Keratinocyte (primary cell): ENCODE measurements around the gene DHODH. TPM values are rescaled to one million over a fixed set of nuclear protein-coding genes. Genes with fewer than 3 reads are reported as not detected.
"Not testable (repeated sequence)": the region's sequence is repeated elsewhere in the genome, so short reads cannot be mapped to it uniquely, and the experiment has no call there.

Experiments used
- DNase-seq: peaks from one replicate; pipeline ENCODE4 v3.0.0-alpha.2; 2011; ENCODE audit warnings: low read depth, missing footprints, low spot score
- FAIRE-seq: peaks from 2 replicates; lab custom pipeline; 2011; peaks lifted over from hg19 to GRCh38; lab: Jason Lieb, UNC
- H2AFZ ChIP-seq: 2 replicates; pipeline ENCODE4 v1.6.0; 2012; ENCODE audit warnings: low read length, control low read depth, inconsistent platforms; ENCODE audit not compliant: control insufficient read depth
- H3K27ac ChIP-seq: 2 replicates; pipeline ENCODE4 v1.5.1; 2011; ENCODE audit warnings: low read length; ENCODE audit not compliant: control insufficient read depth, insufficient read depth
- H3K27me3 ChIP-seq: 3 replicates; pipeline ENCODE4 v1.6.0; 2011; ENCODE audit warnings: low read length; ENCODE audit not compliant: control insufficient read depth, insufficient read depth; ENCODE audit errors: extremely low read depth
- H3K36me3 ChIP-seq, 2 experiments: 2 replicates in 1 of 2; 3 replicates in 1 of 2; pipeline ENCODE4 v1.5.1; 2011; ENCODE audit warnings: low read length in 2 of 2, mild to moderate bottlenecking in 1 of 2; ENCODE audit not compliant: control insufficient read depth in 2 of 2, insufficient read depth in 2 of 2; ENCODE audit errors: extremely low read depth in 1 of 2
- H3K4me1 ChIP-seq: 3 replicates; pipeline ENCODE4 v1.5.1; 2011; ENCODE audit warnings: low read length; ENCODE audit not compliant: control insufficient read depth, insufficient read depth; ENCODE audit errors: extremely low read depth
- H3K4me2 ChIP-seq: 3 replicates; pipeline ENCODE4 v1.6.0; 2011; ENCODE audit warnings: low read depth, low read length; ENCODE audit not compliant: control insufficient read depth, insufficient read depth; ENCODE audit errors: extremely low read depth
- H3K4me3 ChIP-seq, 3 experiments: fragments of 200-600 bp in 1 of 3; sonication (generic) in 1 of 3; 2 replicates in 2 of 3; 3 replicates in 1 of 3; pipeline ENCODE4 v1.5.1; 2011 to 2016; ENCODE audit warnings: low read length in 3 of 3, mild to moderate bottlenecking in 3 of 3, control low read depth in 2 of 3, inconsistent platforms in 1 of 3, low read depth in 1 of 3, mixed read lengths in 1 of 3, mixed run types in 1 of 3, moderate library complexity in 1 of 3; ENCODE audit not compliant: control insufficient read depth in 2 of 3, insufficient read depth in 2 of 3; ENCODE audit errors: extremely low read depth in 1 of 3
- H3K79me2 ChIP-seq: 2 replicates; pipeline ENCODE4 v1.6.0; 2012; ENCODE audit warnings: low read length; ENCODE audit not compliant: control insufficient read depth, insufficient read depth
- H3K9ac ChIP-seq: 3 replicates; pipeline ENCODE4 v1.6.0; 2011; ENCODE audit warnings: low read length; ENCODE audit not compliant: control insufficient read depth, insufficient read depth; ENCODE audit errors: extremely low read depth
- H3K9me1 ChIP-seq: 3 replicates; pipeline ENCODE4 v1.6.0; 2011; ENCODE audit warnings: low read length; ENCODE audit not compliant: control insufficient read depth, insufficient read depth; ENCODE audit errors: extremely low read depth
- H3K9me3 ChIP-seq: 2 replicates; pipeline ENCODE4 v1.5.1; 2012; ENCODE audit warnings: low read depth, low read length; ENCODE audit not compliant: control insufficient read depth
- H4K20me1 ChIP-seq: 3 replicates; pipeline ENCODE4 v1.6.0; 2011; ENCODE audit warnings: low read length; ENCODE audit not compliant: control insufficient read depth, insufficient read depth; ENCODE audit errors: extremely low read depth
- CTCF ChIP-seq, 3 experiments: IDR thresholded peaks in 1 of 3; conservative IDR thresholded peaks in 1 of 3; optimal IDR thresholded peaks in 1 of 3; 2 replicates in 2 of 3; 3 replicates in 1 of 3; pipeline versions ENCODE3 to v1.5.1; 2011; ENCODE audit warnings: low read length in 3 of 3, mild to moderate bottlenecking in 3 of 3, moderate library complexity in 2 of 3, control low read depth in 1 of 3, inconsistent platforms in 1 of 3; ENCODE audit not compliant: insufficient read depth in 2 of 3; ENCODE audit errors: extremely low read depth in 1 of 3
- EZH2 ChIP-seq: IDR thresholded peaks from one replicate; pipeline ENCODE4 v1.6.1; 2012; ENCODE audit warnings: inconsistent platforms, mild to moderate bottlenecking, low read length, moderate library complexity
- dilution Hi-C: fragments of 300-500 bp; cut with MboI; formaldehyde crosslinking; loops from one replicate; pipeline ENCODE4 v1.7.0; 2020; ENCODE audit warnings: low sequenced_read_pairs; ENCODE audit not compliant: extremely low pct_ligation_motif_present
- polyA plus RNA-seq, 5 experiments: library from polyadenylated mRNA; depleted of rRNA in 3 of 5; stranded (reverse) in 3 of 5; stranded (forward) in 1 of 5; unstranded in 1 of 5; fragments of >200 nt; gene quantifications; 1 replicate in 1 of 5; 2 replicates in 3 of 5; 3 replicates in 1 of 5; pipeline versions ENCODE4 v1.2.1 to v1.2.3, GENCODE V29; 2011 to 2012; ENCODE audit warnings: missing spikeins in 2 of 5, low read depth in 1 of 5, low replicate concordance in 1 of 5

DHODH gene
- polyA plus RNA-seq, 1 donor (not counting 4 experiments of a cell fraction or from before 2014, with no cell fraction given) = 5.4 TPM

GRCh38 chr16:72002619-72003018 lies 5.9 kb upstream of the DHODH start:
- no peak for DNase-seq
- dilution Hi-C loops = no loop called here

GRCh38 chr16:72008065-72008423 lies 500 bp upstream of the DHODH start:
- H3K79me2 ChIP-seq, dilution Hi-C loops, H3K36me3 ChIP-seq, H3K27ac ChIP-seq, H3K9me3 ChIP-seq, H3K4me1 ChIP-seq, H3K9me1 ChIP-seq, DNase-seq, FAIRE-seq, H3K27me3 ChIP-seq, H3K9ac ChIP-seq, H4K20me1 ChIP-seq: not testable (repeated sequence)
- H3K4me2 ChIP-seq = peak overlapping the region; percentile 69
- H3K4me3 ChIP-seq = peak overlapping the region in 2 of 3 experiments; percentile 19 to 38
- H2AFZ ChIP-seq = peak overlapping the region; percentile 63

More at GRCh38 chr16:72002619-72003018, 5.9 kb upstream of the DHODH start:
- Histone ChIP-seq H3K4me3 (no peak overlapping the region), H2AFZ (no peak overlapping the region), H3K36me3 (no peaks in the 10 kb centered on the region), H3K4me2 (no peak overlapping the region), H3K9me3 (no peaks in the 10 kb centered on the region), H3K27ac (no peak overlapping the region), H3K9me1 (no peaks in the 10 kb centered on the region), H3K9ac (no peak overlapping the region), H3K79me2 (no peaks in the 10 kb centered on the region), H3K27me3 (no peaks in the 10 kb centered on the region), H3K4me1 (no peaks in the 10 kb centered on the region), H4K20me1 (no peaks in the 10 kb centered on the region)
- no peak for TF ChIP-seq CTCF (optimal IDR thresholded peaks at IDR 0.05 in 1 of 3, IDR thresholded peaks at IDR 0.05 in 1 of 3, conservative IDR thresholded peaks at IDR 0.05 in 1 of 3; ENCODE audit: extremely low read depth in 1 of 3, insufficient read depth in 2 of 3, low read length in 3 of 3)
- TF ChIP-seq EZH2 = no peak
- FAIRE-seq = no peak

- dilution Hi-C loops = no loop called here
- no peaks in the 10 kb centered on the region for H3K27me3 ChIP-seq
- FAIRE-seq (no peak), DNase-seq (no peak)
- no peaks in the 10 kb centered on the region for H4K20me1 ChIP-seq
- no peak overlapping the region for H3K27ac ChIP-seq
- TF ChIP-seq EZH2 (no peak), CTCF (optimal IDR thresholded peaks at IDR 0.05 in 1 of 3, IDR thresholded peaks at IDR 0.05 in 1 of 3, conservative IDR thresholded peaks at IDR 0.05 in 1 of 3; ENCODE audit: extremely low read depth in 1 of 3, insufficient read depth in 2 of 3, low read length in 3 of 3) (no peak)
- no peaks in the 10 kb centered on the region for H3K9me3 ChIP-seq
- peaks cover 13% of the 10 kb centered on the region for H3K4me1 ChIP-seq
- no peaks in the 10 kb centered on the region for H3K9me1 ChIP-seq
- no peak overlapping the region for H3K4me2 ChIP-seq
- no peak overlapping the region for H3K4me3 ChIP-seq
- H3K79me2 ChIP-seq = no peaks in the 10 kb centered on the region
- H2AFZ ChIP-seq = no peak overlapping the region
- H3K36me3 ChIP-seq = no peaks in the 10 kb centered on the region
- H3K9ac ChIP-seq = no peak overlapping the region
Observed at GRCh38 chr16:72009779-72010178, 1.2 kb downstream of the DHODH start.
